Natural killer cell treated with Interleukin-12 subunit alpha and Interleukin-12 subunit beta and Interleukin-15 and Interleukin-18, amount 100 ng/mL, for 72 hours (primary cell): Measurements from ENCODE around the gene CACNA1I. TPM values are rescaled to one million over a fixed set of nuclear protein-coding genes. Genes with fewer than 3 reads are reported as not detected.
A peak's percentile ranks its signal among the peaks of the same experiment; 100 is the strongest.
"Not testable (repeated sequence)": the region's sequence is repeated elsewhere in the genome, so short reads cannot be mapped to it uniquely, and the experiment has no call there.

Source experiments
- ATAC-seq, 2 donors: fragments of 150-1000 bp; cut with Tn5 transposase in 1 of 2; sonication (Bioruptor Pico), chemical (Tn5 transposase) in 1 of 2; 2 replicates each; pipeline ENCODE4 v1.10.0; 2021
- DNase-seq: peaks from one replicate; pipeline ENCODE4 v3.0.0; 2022; ENCODE audit warnings: low spot score
- H3K27ac Mint-ChIP-seq, 2 donors: 1 replicate in 1 of 2; 2 replicates in 1 of 2; pipeline ENCODE4 v1.8.0; 2022; ENCODE audit warnings: mixed read lengths in 2 of 2, mild to moderate bottlenecking in 1 of 2, moderate library complexity in 1 of 2
- H3K27me3 Mint-ChIP-seq, 2 donors: 1 replicate in 1 of 2; 2 replicates in 1 of 2; pipeline ENCODE4 v1.8.0; 2022; ENCODE audit warnings: mixed read lengths in 2 of 2
- H3K36me3 Mint-ChIP-seq: one replicate; pipeline ENCODE4 v1.8.0; 2022; ENCODE audit warnings: mixed read lengths
- H3K4me1 Mint-ChIP-seq, 2 donors: 1 replicate in 1 of 2; 2 replicates in 1 of 2; pipeline ENCODE4 v1.8.0; 2022; ENCODE audit warnings: low read depth in 2 of 2, mixed read lengths in 2 of 2, mild to moderate bottlenecking in 1 of 2
- H3K4me3 Mint-ChIP-seq: one replicate; pipeline ENCODE4 v1.8.0; 2022; ENCODE audit warnings: mixed read lengths
- H3K9me3 Mint-ChIP-seq: 2 replicates; pipeline ENCODE4 v1.8.0; 2022; ENCODE audit warnings: mixed read lengths
- total RNA-seq, 2 donors: library from RNA; stranded (reverse); gene quantifications; one replicate each; pipeline ENCODE4 v1.2.3, GENCODE V29; 2022

CACNA1I gene
- total RNA-seq, result under 1 TPM in 1 of 2 donors, not detected in 1; 0.17 TPM

- ATAC-seq (no peak), DNase-seq (no peak)
- no peaks in the 10 kb centered on the region for H3K36me3 Mint-ChIP-seq
- no peak within 1 kb of the TSS for H3K4me3 Mint-ChIP-seq
- H3K4me1 Mint-ChIP-seq, result peaks cover 5 to 14% of the 10 kb centered on the region in 2 donors
- peaks cover 3% of the 10 kb centered on the region for H3K9me3 Mint-ChIP-seq
- peaks cover 4 to 7% of the 10 kb centered on the region in 2 donors for H3K27me3 Mint-ChIP-seq
- H3K27ac Mint-ChIP-seq, result no peak within 1 kb of the TSS
These were observed at the start of gene CACNA1I for GRCh38 chr22:39570665-39571064. Gene CACNA1I, plus strand, starts transcription at chr22:39570753. Its CDS starts 0 bp downstream, at chr22:39570753.

GRCh38 chr22:39521106-39521885 lies 49.3 kb upstream of the CACNA1I start:
- H3K36me3 Mint-ChIP-seq, result peaks cover 24% of the 10 kb centered on the region
- H3K4me3 Mint-ChIP-seq, result peak overlapping the region; percentile 95
- peak overlapping the region; percentile 98 for H3K27ac Mint-ChIP-seq
- not testable (repeated sequence) for H3K27me3 Mint-ChIP-seq, ATAC-seq, DNase-seq, H3K9me3 Mint-ChIP-seq
- peaks cover 43 to 61% of the 10 kb centered on the region in 2 donors for H3K4me1 Mint-ChIP-seq

- H3K27me3 Mint-ChIP-seq, H3K9me3 Mint-ChIP-seq, ATAC-seq, DNase-seq: not testable (repeated sequence)
- Mint-ChIP-seq H3K36me3 (peaks cover 22% of the 10 kb centered on the region), H3K4me1 (peaks cover 46 to 65% of the 10 kb centered on the region in 2 donors), H3K27ac (peak overlapping the region; percentile 98), H3K4me3 (peak overlapping the region; percentile 95)
These were observed 48.5 kb upstream of the CACNA1I start for GRCh38 chr22:39522091-39522490.

- Mint-ChIP-seq H3K27ac (peak overlapping the region; percentile 98), H3K4me3 (peak overlapping the region; percentile 95), H3K9me3 (no peaks in the 10 kb centered on the region), H3K4me1 (peaks cover 51 to 71% of the 10 kb centered on the region in 2 donors), H3K36me3 (peaks cover 20% of the 10 kb centered on the region), H3K27me3 (no peaks in the 10 kb centered on the region)
- DNase-seq (no peak), ATAC-seq (no peak)
These were observed 47.8 kb upstream of the CACNA1I start for GRCh38 chr22:39522567-39523300.

- peak overlapping the region; percentile 59 to 79 for H3K27ac Mint-ChIP-seq
- H3K4me3 Mint-ChIP-seq, result peak overlapping the region; percentile 65
- peaks cover 60 to 75% of the 10 kb centered on the region in 2 donors for H3K4me1 Mint-ChIP-seq
- H3K36me3 Mint-ChIP-seq, result peaks cover 20% of the 10 kb centered on the region
- no peaks in the 10 kb centered on the region for H3K9me3 Mint-ChIP-seq
- no peak for DNase-seq
- ATAC-seq, result no peak
- no peaks in the 10 kb centered on the region for H3K27me3 Mint-ChIP-seq
These were observed 46.3 kb upstream of the CACNA1I start for GRCh38 chr22:39524089-39524752.

GRCh38 chr22:39524753-39525657 lies 45.5 kb upstream of the CACNA1I start:
- no peak for DNase-seq
- Mint-ChIP-seq H3K36me3 (peaks cover 23% of the 10 kb centered on the region), H3K27ac (peak overlapping the region; percentile 59 to 79), H3K27me3 (no peaks in the 10 kb centered on the region), H3K4me3 (peak overlapping the region; percentile 65), H3K9me3 (no peaks in the 10 kb centered on the region), H3K4me1 (peaks cover 66 to 79% of the 10 kb centered on the region in 2 donors)
- no peak for ATAC-seq

GRCh38 chr22:39525658-39525975 lies 44.9 kb upstream of the CACNA1I start:
- Mint-ChIP-seq H3K9me3 (no peaks in the 10 kb centered on the region), H3K27me3 (no peaks in the 10 kb centered on the region), H3K36me3 (peaks cover 25% of the 10 kb centered on the region), H3K4me3 (peak overlapping the region; percentile 26), H3K27ac (peak overlapping the region; percentile 59 to 79), H3K4me1 (peaks cover 69 to 82% of the 10 kb centered on the region in 2 donors)
- ATAC-seq (no peak), DNase-seq (no peak)

- no peaks in the 10 kb centered on the region for H3K9me3 Mint-ChIP-seq
- ATAC-seq (peak in 1 of 2 donors; percentile 16), DNase-seq (no peak)
- H3K27ac Mint-ChIP-seq, result peak overlapping the region; percentile 36 to 75
- peak overlapping the region; percentile 20 for H3K4me3 Mint-ChIP-seq
- peaks cover 75 to 86% of the 10 kb centered on the region in 2 donors for H3K4me1 Mint-ChIP-seq
- H3K27me3 Mint-ChIP-seq, result no peaks in the 10 kb centered on the region
- peaks cover 32% of the 10 kb centered on the region for H3K36me3 Mint-ChIP-seq
These were observed 43.8 kb upstream of the CACNA1I start for GRCh38 chr22:39526736-39527171.

- no peak for ATAC-seq
- peaks cover 29% of the 10 kb centered on the region for H3K36me3 Mint-ChIP-seq
- H3K27ac Mint-ChIP-seq, result peak overlapping the region; percentile 36 to 75
- no peaks in the 10 kb centered on the region for H3K27me3 Mint-ChIP-seq
- no peaks in the 10 kb centered on the region for H3K9me3 Mint-ChIP-seq
- peaks cover 72 to 84% of the 10 kb centered on the region in 2 donors for H3K4me1 Mint-ChIP-seq
- no peak for DNase-seq
- peak overlapping the region; percentile 8 for H3K4me3 Mint-ChIP-seq
These were observed 43.0 kb upstream of the CACNA1I start for GRCh38 chr22:39527481-39527961.

- H3K9me3 Mint-ChIP-seq, result no peaks in the 10 kb centered on the region
- ATAC-seq, result no peak
- DNase-seq, result no peak
- peak overlapping the region; percentile 64 to 66 for H3K27ac Mint-ChIP-seq
- peak overlapping the region; percentile 85 for H3K4me3 Mint-ChIP-seq
- H3K36me3 Mint-ChIP-seq, result peaks cover 26% of the 10 kb centered on the region
- peaks cover 72 to 82% of the 10 kb centered on the region in 2 donors for H3K4me1 Mint-ChIP-seq
- no peaks in the 10 kb centered on the region for H3K27me3 Mint-ChIP-seq
These were observed 42.4 kb upstream of the CACNA1I start for GRCh38 chr22:39528080-39528661.

- no peaks in the 10 kb centered on the region for H3K27me3 Mint-ChIP-seq
- DNase-seq (peak; percentile 90), ATAC-seq (peak; percentile 61 to 67)
- H3K4me1 Mint-ChIP-seq, result peaks cover 68 to 78% of the 10 kb centered on the region in 2 donors
- H3K36me3 Mint-ChIP-seq, result peaks cover 26% of the 10 kb centered on the region
- peak overlapping the region; percentile 85 for H3K4me3 Mint-ChIP-seq
- peak overlapping the region; percentile 64 to 66 for H3K27ac Mint-ChIP-seq
- H3K9me3 Mint-ChIP-seq, result no peaks in the 10 kb centered on the region
These were observed 41.7 kb upstream of the CACNA1I start for GRCh38 chr22:39528681-39529486.

- H3K27me3 Mint-ChIP-seq, result no peaks in the 10 kb centered on the region
- peaks cover 25% of the 10 kb centered on the region for H3K36me3 Mint-ChIP-seq
These were observed 41.1 kb upstream of the CACNA1I start for GRCh38 chr22:39529487-39529851.

More at GRCh38 chr22:39529487-39529851, 41.1 kb upstream of the CACNA1I start:
- ATAC-seq (no peak), DNase-seq (no peak)
- peak overlapping the region; percentile 85 for H3K4me3 Mint-ChIP-seq
- H3K27ac Mint-ChIP-seq, result peak overlapping the region; percentile 64 to 66
- peaks cover 70 to 73% of the 10 kb centered on the region in 2 donors for H3K4me1 Mint-ChIP-seq
- no peaks in the 10 kb centered on the region for H3K9me3 Mint-ChIP-seq
